Osteocyte (in vitro differentiated cells): ENCODE data around the gene NTN1. TPM values are rescaled to one million over a fixed set of nuclear protein-coding genes. Genes with fewer than 3 reads are reported as not detected.

Source experiments
- DNase-seq: peaks from one replicate; pipeline ENCODE4 v3.0.0; 2021; ENCODE audit warnings: mixed read lengths; ENCODE audit not compliant: unreplicated experiment; ENCODE audit errors: extremely low spot score
- H3K27ac Mint-ChIP-seq: one replicate; pipeline ENCODE4 v1.8.0; 2021; ENCODE audit warnings: mild to moderate bottlenecking, mixed read lengths; ENCODE audit not compliant: unreplicated experiment
- H3K27me3 Mint-ChIP-seq: one replicate; pipeline ENCODE4 v1.8.0; 2021; ENCODE audit warnings: mixed read lengths; ENCODE audit not compliant: unreplicated experiment
- H3K36me3 Mint-ChIP-seq: one replicate; pipeline ENCODE4 v1.8.0; 2021; ENCODE audit warnings: mixed read lengths; ENCODE audit not compliant: unreplicated experiment
- H3K4me1 Mint-ChIP-seq: one replicate; pipeline ENCODE4 v1.8.0; 2021; ENCODE audit warnings: mixed read lengths; ENCODE audit not compliant: unreplicated experiment
- H3K4me3 Mint-ChIP-seq: one replicate; pipeline ENCODE4 v1.8.0; 2021; ENCODE audit warnings: mild to moderate bottlenecking, moderate library complexity, mixed read lengths; ENCODE audit not compliant: unreplicated experiment
- H3K9me3 Mint-ChIP-seq: one replicate; pipeline ENCODE4 v1.8.0; 2021; ENCODE audit warnings: mixed read lengths; ENCODE audit not compliant: unreplicated experiment
- CTCF ChIP-seq: fragments of 200-600 bp; sonication (generic); IDR thresholded peaks from 2 replicates; pipeline ENCODE4 v1.5.0; 2021; ENCODE audit warnings: antibody characterized with exemption, mild to moderate bottlenecking, moderate library complexity
- total RNA-seq: library from RNA; stranded (reverse); gene quantifications from 2 replicates; pipeline ENCODE4 v1.2.1, GENCODE V29; 2021

Gene NTN1
- total RNA-seq, 1 donor from 2014 or later = 21.4 TPM

GRCh38 chr17:9038380-9038779 lies 17.1 kb downstream of the NTN1 start:
- DNase-seq = no peak
- Mint-ChIP-seq H3K27ac (no peak overlapping the region), H3K4me3 (no peak overlapping the region), H3K4me1 (no peaks in the 10 kb centered on the region), H3K9me3 (peaks cover 30% of the 10 kb centered on the region), H3K27me3 (peaks cover 10% of the 10 kb centered on the region), H3K36me3 (peaks cover 11% of the 10 kb centered on the region)
- TF ChIP-seq CTCF = no peak

GRCh38 chr17:9044772-9045463 lies 23.6 kb downstream of the NTN1 start:
- no peak overlapping the region for H3K4me3 Mint-ChIP-seq
- no peak overlapping the region for H3K27ac Mint-ChIP-seq
- peaks cover 6% of the 10 kb centered on the region for H3K36me3 Mint-ChIP-seq
- no peaks in the 10 kb centered on the region for H3K4me1 Mint-ChIP-seq
- TF ChIP-seq CTCF = no peak
- DNase-seq = no peak
- peaks cover 14% of the 10 kb centered on the region for H3K9me3 Mint-ChIP-seq
- peaks cover 11% of the 10 kb centered on the region for H3K27me3 Mint-ChIP-seq

- peaks cover 9% of the 10 kb centered on the region for H3K27me3 Mint-ChIP-seq
- no peaks in the 10 kb centered on the region for H3K36me3 Mint-ChIP-seq
- no peak for TF ChIP-seq CTCF
- DNase-seq = no peak
- peaks cover 3% of the 10 kb centered on the region for H3K4me1 Mint-ChIP-seq
- H3K4me3 Mint-ChIP-seq = no peak overlapping the region
- H3K9me3 Mint-ChIP-seq = peaks cover 5% of the 10 kb centered on the region
- no peak overlapping the region for H3K27ac Mint-ChIP-seq
Measured at GRCh38 chr17:9050801-9051401, 29.6 kb downstream of the NTN1 start.

GRCh38 chr17:9051561-9051960 lies 30.3 kb downstream of the NTN1 start:
- peaks cover 5% of the 10 kb centered on the region for H3K9me3 Mint-ChIP-seq
- no peak overlapping the region for H3K27ac Mint-ChIP-seq
- no peak overlapping the region for H3K4me3 Mint-ChIP-seq
- no peaks in the 10 kb centered on the region for H3K36me3 Mint-ChIP-seq
- H3K27me3 Mint-ChIP-seq = peaks cover 9% of the 10 kb centered on the region
- TF ChIP-seq CTCF = no peak
- DNase-seq = no peak
- peaks cover 3% of the 10 kb centered on the region for H3K4me1 Mint-ChIP-seq

- DNase-seq = no peak
- H3K9me3 Mint-ChIP-seq = peaks cover 5% of the 10 kb centered on the region
- no peak overlapping the region for H3K4me3 Mint-ChIP-seq
- H3K27ac Mint-ChIP-seq = no peak overlapping the region
- H3K27me3 Mint-ChIP-seq = peaks cover 9% of the 10 kb centered on the region
- peaks cover 3% of the 10 kb centered on the region for H3K4me1 Mint-ChIP-seq
- no peak for TF ChIP-seq CTCF
- no peaks in the 10 kb centered on the region for H3K36me3 Mint-ChIP-seq
Measured at GRCh38 chr17:9052921-9053320, 31.6 kb downstream of the NTN1 start.
